GM13977 (cell line): Measurements from ENCODE around the gene RPS10.

Experiments
- DNase-seq: peaks from one replicate; pipeline ENCODE4 v3.0.0; 2012; ENCODE audit warnings: low spot score
- CTCF ChIP-seq: IDR thresholded peaks from 2 replicates; pipeline ENCODE4 v1.5.1; 2012; ENCODE audit warnings: mild to moderate bottlenecking, control low read depth; ENCODE audit not compliant: insufficient read depth; ENCODE audit errors: extremely low read depth, missing control alignments
- in situ Hi-C: fragments of 300-500 bp; cut with MboI; formaldehyde crosslinking; loops from one replicate; pipeline ENCODE4 v1.12.0; 2022; ENCODE audit warnings: low sequenced_read_pairs, low pct_unique_long_range_greater_than_20kb, mixed read lengths, inconsistent platforms; ENCODE audit not compliant: unreplicated experiment

Gene RPS10

GRCh38 chr6:34462010-34462409, 36.1 kb upstream of the RPS10 start:
- TF ChIP-seq CTCF = no peak
- in situ Hi-C loops = no loop called here

GRCh38 chr6:34460796-34461507, 35.1 kb upstream of the RPS10 start:
- DNase-seq = no peak

More at GRCh38 chr6:34462010-34462409, 36.1 kb upstream of the RPS10 start:
- no peak for DNase-seq

GRCh38 chr6:34459899-34460593, 34.2 kb upstream of the RPS10 start:
- peak; percentile 88 for TF ChIP-seq CTCF
- in situ Hi-C loops = no loop called here
- peak; percentile 81 for DNase-seq

More at GRCh38 chr6:34460796-34461507, 35.1 kb upstream of the RPS10 start:
- no peak for TF ChIP-seq CTCF
- in situ Hi-C loops = no loop called here

- no peak for DNase-seq
- in situ Hi-C loops = no loop called here
- no peak for TF ChIP-seq CTCF
Measured at GRCh38 chr6:34457742-34458735, 32.2 kb upstream of the RPS10 start.

GRCh38 chr6:34457382-34457741, 31.5 kb upstream of the RPS10 start:
- no peak for TF ChIP-seq CTCF
- in situ Hi-C loops = no loop called here
- DNase-seq = no peak

- in situ Hi-C loops = no loop called here
- no peak for DNase-seq
- no peak for TF ChIP-seq CTCF
Measured at GRCh38 chr6:34455831-34456230, 30.0 kb upstream of the RPS10 start.
